Endothelial cell of umbilical vein (primary cell): ENCODE data around the gene RHOBTB1. TPM values are rescaled to one million over a fixed set of nuclear protein-coding genes. Genes with fewer than 3 reads are reported as not detected.

ENCODE experiments used
- BruUV-seq: library from RNA; stranded (reverse); fragments of 400-500 nt; replicated peaks from 2 replicates; lab custom pipeline; 2021; lab: Mats Ljungman, UMichigan
- CTCF ChIA-PET: fragments of 300-600, 350-600 bp; sonication (Branson Sonifier 250); formaldehyde crosslinking; loops from one replicate; lab custom pipeline; 2021; ENCODE audit warnings: antibody characterized with exemption, inconsistent platforms; lab: Charles Lee
- POLR2A ChIA-PET: fragments of 300-600, 350-600 bp; sonication (Branson Sonifier 250); formaldehyde crosslinking; loops from one replicate; lab custom pipeline; 2021; ENCODE audit warnings: antibody characterized with exemption, inconsistent platforms; lab: Charles Lee
- DNase-seq: peaks from one replicate; pipeline ENCODE4 v3.0.0-alpha.2; 2011; ENCODE audit warnings: low read depth, low spot score
- FAIRE-seq: peaks from 2 replicates; lab custom pipeline; 2011; peaks lifted over from hg19 to GRCh38; lab: Jason Lieb, UNC
- H2AFZ ChIP-seq: 2 replicates; pipeline ENCODE4 v1.6.0; 2012; ENCODE audit warnings: low read depth, low read length, control low read depth, inconsistent platforms
- H3K27ac ChIP-seq: 2 replicates; pipeline ENCODE4 v1.5.1; 2011; ENCODE audit warnings: low read depth, mild to moderate bottlenecking, control low read depth, low read length, moderate library complexity; ENCODE audit not compliant: insufficient read depth
- H3K27me3 ChIP-seq, 2 experiments: 2 replicates each; pipeline versions ENCODE4 v1.6.0 to v1.6.1; 2011; ENCODE audit warnings: low read length in 2 of 2, mixed read lengths in 1 of 2; ENCODE audit not compliant: control insufficient read depth in 2 of 2, insufficient read depth in 2 of 2
- H3K36me3 ChIP-seq, 2 experiments: 2 replicates in 1 of 2; 3 replicates in 1 of 2; pipeline ENCODE4 v1.5.1; 2011; ENCODE audit warnings: low read length in 2 of 2, mild to moderate bottlenecking in 1 of 2, moderate library complexity in 1 of 2; ENCODE audit not compliant: control insufficient read depth in 2 of 2, insufficient read depth in 2 of 2; ENCODE audit errors: extremely low read depth in 1 of 2
- H3K4me1 ChIP-seq: 3 replicates; pipeline ENCODE4 v1.5.1; 2011; ENCODE audit warnings: mild to moderate bottlenecking, low read length; ENCODE audit not compliant: control insufficient read depth, insufficient read depth; ENCODE audit errors: extremely low read depth
- H3K4me2 ChIP-seq: 2 replicates; pipeline ENCODE4 v1.6.1; 2011; ENCODE audit warnings: low read length, control low read depth, mixed read lengths; ENCODE audit not compliant: insufficient read depth
- H3K4me3 ChIP-seq, 3 experiments: fragments of 200-600 bp in 1 of 3; sonication (generic), shearing (Covaris generic) in 1 of 3; replicated peaks in 1 of 3; 2 replicates each; pipeline ENCODE4 v1.5.1; 2011 to 2016; ENCODE audit warnings: control low read depth in 3 of 3, low read length in 3 of 3, mild to moderate bottlenecking in 2 of 3, inconsistent platforms in 1 of 3, low read depth in 1 of 3, moderate library complexity in 1 of 3; ENCODE audit not compliant: insufficient read depth in 1 of 3
- H3K79me2 ChIP-seq: 2 replicates; pipeline ENCODE4 v1.6.0; 2012; ENCODE audit warnings: low read length, inconsistent platforms; ENCODE audit not compliant: control insufficient read depth, insufficient read depth
- H3K9ac ChIP-seq: replicated peaks from 2 replicates; pipeline ENCODE3; 2011; ENCODE audit warnings: low read length, control low read depth; ENCODE audit not compliant: insufficient read depth; ENCODE audit errors: extremely low read depth
- H3K9me1 ChIP-seq: replicated peaks from 3 replicates; pipeline ENCODE4 v1.6.0; 2011; ENCODE audit warnings: mild to moderate bottlenecking, low read length; ENCODE audit not compliant: control insufficient read depth, insufficient read depth; ENCODE audit errors: extremely low read depth
- H3K9me3 ChIP-seq: replicated peaks from 2 replicates; pipeline ENCODE4 v1.5.1; 2012; ENCODE audit warnings: low read length, inconsistent platforms; ENCODE audit not compliant: control insufficient read depth, insufficient read depth
- H4K20me1 ChIP-seq: replicated peaks from 2 replicates; pipeline ENCODE3; 2011; ENCODE audit warnings: mild to moderate bottlenecking, low read length; ENCODE audit not compliant: control insufficient read depth, insufficient read depth; ENCODE audit errors: extremely low read depth
- CTCF ChIP-seq, 2 donors: IDR thresholded peaks; 1 replicate in 1 of 2; 2 replicates in 1 of 2; pipeline ENCODE4 v1.5.1; 2011; ENCODE audit warnings: low read length in 2 of 2, mild to moderate bottlenecking in 2 of 2, moderate library complexity in 2 of 2, control low read depth in 1 of 2, inconsistent platforms in 1 of 2, low read depth in 1 of 2; ENCODE audit not compliant: insufficient read depth in 1 of 2; ENCODE audit errors: extremely low read depth in 1 of 2
- FOS ChIP-seq: IDR thresholded peaks from 2 replicates; pipeline ENCODE4 v1.6.1; 2011; ENCODE audit warnings: mild to moderate bottlenecking, low read length, moderate library complexity, borderline replicate concordance; ENCODE audit not compliant: insufficient read depth
- GATA2 ChIP-seq: IDR thresholded peaks from 2 replicates; pipeline ENCODE4 v1.7.0; 2011; ENCODE audit warnings: low read depth, mild to moderate bottlenecking, moderate library complexity, mixed read lengths, low read length; ENCODE audit not compliant: insufficient read length, insufficient read depth
- JUN ChIP-seq: IDR thresholded peaks from 2 replicates; pipeline ENCODE4 v1.6.1; 2011; ENCODE audit warnings: borderline replicate concordance, low read depth; ENCODE audit not compliant: insufficient read length, insufficient read depth
- MAX ChIP-seq: IDR thresholded peaks from 2 replicates; pipeline ENCODE4 v1.6.1; 2011; ENCODE audit not compliant: insufficient read depth, insufficient read length
- MYC ChIP-seq: IDR thresholded peaks from one replicate; pipeline ENCODE4 v1.6.1; 2011; ENCODE audit warnings: mild to moderate bottlenecking, low read depth, low read length
- POLR2A ChIP-seq: IDR thresholded peaks from 2 replicates; pipeline ENCODE4 v1.6.1; 2012; ENCODE audit warnings: low read depth, mild to moderate bottlenecking, control low read depth, low read length
- POLR2AphosphoS5 ChIP-seq: IDR thresholded peaks from 2 replicates; pipeline ENCODE4 v1.6.1; 2012; ENCODE audit warnings: low read depth, mild to moderate bottlenecking, control low read depth, low read length, moderate library complexity; ENCODE audit not compliant: insufficient read depth
- dilution Hi-C: fragments of 300-500 bp; cut with MboI; formaldehyde crosslinking; loops from one replicate; pipeline ENCODE4 v1.15.0; 2019; ENCODE audit warnings: low sequenced_read_pairs; ENCODE audit not compliant: extremely low pct_ligation_motif_present
- intact Hi-C: fragments of 100-400 bp; cut with micrococcal nuclease; formaldehyde crosslinking; loops from one replicate; pipeline ENCODE4 v1.10.0; 2022
- polyA plus RNA-seq, 4 experiments: library from polyadenylated mRNA; depleted of rRNA in 3 of 4; stranded (reverse) in 3 of 4; unstranded in 1 of 4; fragments of >200 nt; gene quantifications; 2 replicates each; pipeline versions ENCODE4 v1.2.1 to v1.2.3, GENCODE V29; 2011 to 2012; ENCODE audit warnings: missing spikeins in 1 of 4
- total RNA-seq: library from RNA; stranded (reverse); gene quantifications from 2 replicates; pipeline ENCODE4 v1.2.3, GENCODE V29; 2021

Gene RHOBTB1
- total and polyA plus RNA-seq, 2 donors (not counting 3 experiments of a cell fraction or from before 2014, with no cell fraction given): 21.2 to 31.0 TPM

DNA sequence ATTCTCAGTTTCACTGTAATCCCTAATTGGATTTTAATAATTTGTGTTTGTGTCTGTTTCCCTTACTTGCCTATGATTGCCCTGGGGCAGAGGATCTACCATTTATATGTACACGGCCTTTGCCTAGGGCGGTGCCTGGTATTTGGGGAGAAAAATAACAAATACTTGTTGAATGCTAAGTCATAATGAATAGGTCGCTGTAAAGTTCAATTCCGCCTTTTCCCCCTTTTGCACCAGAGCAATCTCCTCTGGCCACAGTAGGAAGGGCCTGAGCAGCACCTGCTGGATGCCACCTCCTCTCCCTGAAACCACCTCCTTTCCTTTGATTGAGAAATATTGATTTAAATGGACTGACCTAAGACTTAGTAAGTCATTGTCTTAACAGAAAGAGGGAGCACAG is 70.2 kb downstream of the RHOBTB1 start:
- Histone ChIP-seq H3K27me3 (no peaks in the 10 kb centered on the region), H4K20me1 (no peaks in the 10 kb centered on the region), H3K79me2 (no peaks in the 10 kb centered on the region), H3K36me3 (peaks cover 2 to 11% of the 10 kb centered on the region in 2 experiments), H2AFZ (no peak overlapping the region), H3K27ac (no peak overlapping the region), H3K9ac (no peak overlapping the region), H3K9me1 (no peaks in the 10 kb centered on the region), H3K4me3 (no peak overlapping the region), H3K4me1 (no peaks in the 10 kb centered on the region), H3K9me3 (no peaks in the 10 kb centered on the region), H3K4me2 (no peak overlapping the region)
- no peak for FAIRE-seq
- intact Hi-C loops (no loop called here), dilution Hi-C loops (no loop called here)
- no peak for DNase-seq
- POLR2A ChIA-PET: no interaction called here
- CTCF ChIA-PET: interaction anchor here (1.1 to 1.3 kb wide), 2 partner anchors 9 to 53 kb away, joined by 3 read pairs; no protein-coding TSS in a partner anchor
- TF ChIP-seq POLR2AphosphoS5: no peak
- TF ChIP-seq MAX: no peak
- no peak for TF ChIP-seq POLR2A
- no peak for TF ChIP-seq MYC
- TF ChIP-seq FOS: no peak
- no peak for TF ChIP-seq JUN
- no peak for TF ChIP-seq CTCF (IDR thresholded peaks at IDR 0.05; ENCODE audit: extremely low read depth in 1 of 2, insufficient read depth in 1 of 2, low read depth in 1 of 2, low read length in 2 of 2)
- TF ChIP-seq GATA2: no peak
- no TSS peak for BruUV-seq
